ENCODE measurements around the gene HBD. TPM values are rescaled to one million over a fixed set of nuclear protein-coding genes. Genes with fewer than 3 reads are reported as not detected.
A peak's percentile ranks its signal among the peaks of the same experiment; 100 is the strongest.

HBD gene
- 1 to 10 TPM; 1.4 to 4.8 TPM for total RNA-seq
- long read RNA-seq, donor 1, result 0 reads
- long read RNA-seq, donor 2, result 0 reads

- DNase-seq (ENCODE audit: low spot score), result no peak
- intact Hi-C loops (cut with DNase I), result no loop called here
Observed at GRCh38 chr11:5234381-5234834, at the start of gene HBD. HBD (minus strand) TSS chr11:5234483; CDS start chr11:5234433, 50 bp downstream.

GRCh38 chr11:5283882-5284281 lies 49.6 kb upstream of the HBD start:
- DNase-seq (ENCODE audit: low spot score), result no peak
- intact Hi-C loops (cut with DNase I), result loop anchor here in 1 of 2 donors (10.0 kb wide), 2 partner anchors 79 to 499 kb away; partner anchors contain the start of gene OR51V1

GRCh38 chr11:5283086-5283485 lies 48.8 kb upstream of the HBD start:
- intact Hi-C loops (cut with DNase I), result loop anchor here in 1 of 2 donors (10.0 kb wide), 2 partner anchors 78 to 498 kb away; partner anchors contain the start of gene OR51V1

GRCh38 chr11:5282628-5283027 lies 48.3 kb upstream of the HBD start:
- no peak for DNase-seq (ENCODE audit: low spot score)
- intact Hi-C loops (cut with DNase I), result loop anchor here in 1 of 2 donors (10.0 kb wide), 2 partner anchors 78 to 498 kb away; partner anchors contain the start of gene OR51V1

More at GRCh38 chr11:5283086-5283485, 48.8 kb upstream of the HBD start:
- DNase-seq (ENCODE audit: low spot score), result no peak

- no peak for DNase-seq (ENCODE audit: low spot score)
- intact Hi-C loops (cut with DNase I), result loop anchor here in 1 of 2 donors (10.0 kb wide), 2 partner anchors 77 to 497 kb away; partner anchors contain the start of gene OR51V1
Observed at GRCh38 chr11:5281596-5281995, 47.3 kb upstream of the HBD start.

GRCh38 chr11:5280582-5281102 lies 46.4 kb upstream of the HBD start:
- peak; percentile 90 for DNase-seq (ENCODE audit: low spot score)
- intact Hi-C loops (cut with DNase I), result loop anchor here in 1 of 2 donors (10.0 kb wide), 2 partner anchors 76 to 496 kb away; partner anchors contain the start of gene OR51V1

- intact Hi-C loops (cut with DNase I), result loop anchor here (10.0 kb wide), 3 partner anchors 75 to 835 kb away; partner anchors contain the start of genes OR51V1 (in 1 of the 2) and OR52K2 (in 1 of the 2)
- no peak for DNase-seq (ENCODE audit: low spot score)
Observed at GRCh38 chr11:5279471-5280090, 45.3 kb upstream of the HBD start.

- intact Hi-C loops (cut with DNase I), result loop anchor here in 1 of 2 donors (10.0 kb wide), 1 partner anchor 833 kb away; the partner anchor contains the start of gene OR52K2
- no peak for DNase-seq (ENCODE audit: low spot score)
Observed at GRCh38 chr11:5277807-5278382, 43.6 kb upstream of the HBD start.

- intact Hi-C loops (cut with DNase I), result loop anchor here in 1 of 2 donors (10.0 kb wide), 1 partner anchor 832 kb away; the partner anchor contains the start of gene OR52K2
- DNase-seq (ENCODE audit: low spot score), result no peak
Observed at GRCh38 chr11:5276697-5277096, 42.4 kb upstream of the HBD start.

- no peak for DNase-seq (ENCODE audit: low spot score)
- intact Hi-C loops (cut with DNase I), result loop anchor here in 1 of 2 donors (10.0 kb wide), 1 partner anchor 831 kb away; the partner anchor contains the start of gene OR52K2
Observed at GRCh38 chr11:5275369-5276110, 41.3 kb upstream of the HBD start.

GRCh38 chr11:5274395-5274794 lies 40.1 kb upstream of the HBD start:
- intact Hi-C loops (cut with DNase I), result loop anchor here in 1 of 2 donors (10.0 kb wide), 1 partner anchor 830 kb away; the partner anchor contains the start of gene OR52K2
- no peak for DNase-seq (ENCODE audit: low spot score)

- no peak for DNase-seq (ENCODE audit: low spot score)
- intact Hi-C loops (cut with DNase I), result loop anchor here in 1 of 2 donors (10.0 kb wide), 1 partner anchor 828 kb away; the partner anchor contains the start of gene OR52K2
Observed at GRCh38 chr11:5272395-5273017, 38.2 kb upstream of the HBD start.

- intact Hi-C loops (cut with DNase I), result loop anchor here in 1 of 2 donors (10.0 kb wide), 1 partner anchor 825 kb away; the partner anchor contains the start of gene OR52K2
Observed at GRCh38 chr11:5269715-5270147, 35.4 kb upstream of the HBD start, which contains the start of gene HBE1. HBE1 (minus strand) TSS chr11:5269945; CDS start chr11:5269890, 55 bp downstream.

GRCh38 chr11:5267033-5267563 lies 32.8 kb upstream of the HBD start:
- intact Hi-C loops (cut with DNase I), result no loop called here
- DNase-seq (ENCODE audit: low spot score), result no peak

More at GRCh38 chr11:5269715-5270147, 35.4 kb upstream of the HBD start, which contains the start of gene HBE1:
- no peak for DNase-seq (ENCODE audit: low spot score)

- intact Hi-C loops (cut with DNase I), result no loop called here
Observed at GRCh38 chr11:5266609-5267008, 32.3 kb upstream of the HBD start.

GRCh38 chr11:5265832-5266231 lies 31.5 kb upstream of the HBD start:
- intact Hi-C loops (cut with DNase I), result no loop called here
- DNase-seq (ENCODE audit: low spot score), result no peak

More at GRCh38 chr11:5266609-5267008, 32.3 kb upstream of the HBD start:
- DNase-seq (ENCODE audit: low spot score), result no peak

- DNase-seq (ENCODE audit: low spot score), result no peak
- intact Hi-C loops (cut with DNase I), result no loop called here
Observed at GRCh38 chr11:5258543-5259262, 24.4 kb upstream of the HBD start.

Measured in posterior vena cava (tissue), 2 donors.